Measurements from ENCODE around the gene PGGHG. TPM values are rescaled to one million over a fixed set of nuclear protein-coding genes. Genes with fewer than 3 reads are reported as not detected.

Gene PGGHG
- total and polyA plus RNA-seq, 10 of the 15 experiments (the other 5 are each of a cell fraction or from before 2014, with no cell fraction given), result 0.10 to 8.3 (median 1.8) TPM

GRCh38 chr11:330694-331357, 41.9 kb downstream of the PGGHG start:
- peaks cover 4% of the 10 kb centered on the region for H3K79me2 ChIP-seq (ENCODE audit: control insufficient read depth, insufficient read depth, low read length)
- DNase-seq (ENCODE audit: low read depth, low spot score) (no peak), ATAC-seq (peak; percentile 61), FAIRE-seq (no peak)
- H3K4me3 ChIP-seq, result no peak overlapping the region
- peak overlapping the region; percentile 44; the same call in 1 of the 2 replicates for H3K9ac ChIP-seq (ENCODE audit: control insufficient read depth, insufficient read depth, low read length)
- H4K20me1 ChIP-seq (ENCODE audit: control insufficient read depth, insufficient read depth), result no peaks in the 10 kb centered on the region
- intact Hi-C loops (cut with micrococcal nuclease; ENCODE audit: unreplicated experiment) (loop anchor here (2.0 kb wide), 1 partner anchor 16 kb away; the partner anchor contains the start of gene IFITM1), in situ Hi-C loops (cut with MboI) (no loop called here)
- peak overlapping the region; percentile 89 for H3K4me2 ChIP-seq (ENCODE audit: control insufficient read depth, insufficient read depth)
- BruUV-seq (replicated peaks), result no TSS peak
- ChIA-PET RAD21 (ENCODE audit: unreplicated experiment) (interaction anchor here (0.5 to 5.2 kb wide), 11 partner anchors 10 to 65 kb away, joined by 3 to 68 read pairs (median 8); no protein-coding TSS in a partner anchor), POLR2A (interaction anchor here (0.5 to 6.0 kb wide), 12 partner anchors 9 to 125 kb away, joined by 3 to 86 read pairs (median 15); partner anchors contain the start of genes BET1L, IFITM1 and RIC8A), CTCF (interaction anchor here (0.8 to 5.4 kb wide), 10 partner anchors 9 to 119 kb away, joined by 3 to 43 read pairs (median 12); partner anchors contain the start of genes IFITM2 and PTDSS2), SMC1A (ENCODE audit: uncharacterized antibody, unreplicated experiment) (interaction anchor here (1.1 to 4.5 kb wide), 10 partner anchors 9 to 25 kb away, joined by 3 to 44 read pairs (median 16); no protein-coding TSS in a partner anchor)
- peak overlapping the region; percentile 82 for H3K27ac ChIP-seq (ENCODE audit: control insufficient read depth, insufficient read depth)
- H3K9me3 ChIP-seq (replicated peaks; ENCODE audit: control insufficient read depth, insufficient read depth, low read length), result peaks cover 5% of the 10 kb centered on the region; the same call in 2 of the 3 replicates
- H2AFZ ChIP-seq (ENCODE audit: control insufficient read depth, low read depth, low read length), result peak overlapping the region; percentile 24
- no peaks in the 10 kb centered on the region for H3K36me3 ChIP-seq (ENCODE audit: control insufficient read depth in 2 of 2, insufficient read depth in 2 of 2, low read length in 1 of 2)
- no peaks in the 10 kb centered on the region for H3K27me3 ChIP-seq (replicated peaks in 1 of 2; ENCODE audit: control insufficient read depth in 2 of 2, insufficient read depth in 2 of 2, low read length in 1 of 2)
- 5% methylated on average over 34 of the region's 34 CpGs for WGBS (ENCODE audit: insufficient coverage, insufficient replicate concordance, low lambda C conversion rate, missing lambda C conversion rate)
- H3K4me1 ChIP-seq (ENCODE audit: control insufficient read depth, insufficient read depth, low read length), result peaks cover 48% of the 10 kb centered on the region
- TF ChIP-seq LARP7 (IDR thresholded peaks at IDR 0.05) (peak; percentile 73), NBN (IDR thresholded peaks at IDR 0.05) (peak; percentile 54; the same call in 1 of the 2 replicates), ZBED1 (IDR thresholded peaks at IDR 0.05; ENCODE audit: borderline replicate concordance) (no peak), MTA2 (IDR thresholded peaks at IDR 0.05; ENCODE audit: low read depth) (peak; percentile 85), WRNIP1 (IDR thresholded peaks at IDR 0.05; ENCODE audit: borderline replicate concordance, low read depth, low read length) (0 out of 2 replicates have a peak, but pooled peaks have one; percentile 21), FOS (IDR thresholded peaks at IDR 0.05; ENCODE audit: borderline replicate concordance, extremely low read depth, insufficient read length) (no peak), SMARCA5 (IDR thresholded peaks at IDR 0.05) (peak; percentile 81), CBFB (IDR thresholded peaks at IDR 0.05; ENCODE audit: low read depth) (peak; percentile 85), CHD4 (IDR thresholded peaks at IDR 0.05) (no peak), SREBF1 (IDR thresholded peaks at IDR 0.05; ENCODE audit: low read length) (no peak), CHD2 (IDR thresholded peaks at IDR 0.05; ENCODE audit: borderline replicate concordance, low read depth, low read length) (peak; percentile 61; the same call in 1 of the 2 replicates), HDGF (IDR thresholded peaks at IDR 0.05) (peak; percentile 63; the same call in 1 of the 2 replicates), POU2F2 (IDR thresholded peaks at IDR 0.05; ENCODE audit: borderline replicate concordance, low read depth, low read length) (no peak), CUX1 (IDR thresholded peaks at IDR 0.05; ENCODE audit: insufficient replicate concordance, low read depth, low read length) (no peak), MYB (IDR thresholded peaks at IDR 0.05; ENCODE audit: borderline replicate concordance, low read depth, low read length) (0 out of 2 replicates have a peak, but pooled peaks have one; percentile 15)

Measured in GM12878 (cell line).